CD4-positive, alpha-beta T cell treated with Interleukin-21 for 1 hour (primary cell): ENCODE data around the gene NAP1L4.

Experiments used
- DNase-seq: peaks from one replicate; pipeline ENCODE4 v3.0.0-alpha.2; 2020

Gene NAP1L4

GRCh38 chr11:3010521-3011275, 18.6 kb upstream of the NAP1L4 start:
- no peak for DNase-seq

GRCh38 chr11:3010004-3010403, 17.9 kb upstream of the NAP1L4 start:
- DNase-seq, result no peak

GRCh38 chr11:3009481-3009880, 17.4 kb upstream of the NAP1L4 start:
- no peak for DNase-seq

- DNase-seq, result no peak
Observed at GRCh38 chr11:3008746-3009336, 16.7 kb upstream of the NAP1L4 start.

- no peak for DNase-seq
Observed at GRCh38 chr11:3007404-3008010, 15.4 kb upstream of the NAP1L4 start.

- DNase-seq, result peak; percentile 31
Observed at GRCh38 chr11:3006505-3007260, 14.6 kb upstream of the NAP1L4 start.

GRCh38 chr11:3004481-3004880, 12.4 kb upstream of the NAP1L4 start:
- DNase-seq, result no peak

- no peak for DNase-seq
Observed at GRCh38 chr11:3003396-3004231, 11.5 kb upstream of the NAP1L4 start.

- DNase-seq, result no peak
Observed at GRCh38 chr11:3002871-3003270, 10.7 kb upstream of the NAP1L4 start.

GRCh38 chr11:3002351-3002861, 10.3 kb upstream of the NAP1L4 start:
- DNase-seq, result no peak

- no peak for DNase-seq
Observed at GRCh38 chr11:3001496-3001895, 9.4 kb upstream of the NAP1L4 start.

GRCh38 chr11:3000032-3000961, 8.2 kb upstream of the NAP1L4 start:
- DNase-seq, result no peak

GRCh38 chr11:2999464-2999998, 7.4 kb upstream of the NAP1L4 start:
- no peak for DNase-seq

GRCh38 chr11:2998073-2998850, 6.1 kb upstream of the NAP1L4 start:
- no peak for DNase-seq

- DNase-seq, result no peak
Observed at GRCh38 chr11:2997406-2997805, 5.3 kb upstream of the NAP1L4 start.

GRCh38 chr11:2996976-2997375, 4.8 kb upstream of the NAP1L4 start:
- no peak for DNase-seq

GRCh38 chr11:2995893-2996554, 3.9 kb upstream of the NAP1L4 start:
- DNase-seq, result no peak

- no peak for DNase-seq
Observed at GRCh38 chr11:2995031-2995561, 3.0 kb upstream of the NAP1L4 start.

GRCh38 chr11:2994336-2994730, 2.2 kb upstream of the NAP1L4 start:
- no peak for DNase-seq
